Stimulated activated CD8-positive, alpha-beta memory T cell treated with anti-CD3 and anti-CD28 coated beads, Interleukin-7, amount 100 ng/mL, for 24 hours (primary cell): ENCODE results near the gene ANKRD31.
"Not testable (repeated sequence)": the region's sequence is repeated elsewhere in the genome, so short reads cannot be mapped to it uniquely, and the experiment has no call there.

Experiments
- DNase-seq: peaks from one replicate; pipeline ENCODE4 v3.0.0-alpha.2; 2020; ENCODE audit warnings: low read depth

Gene ANKRD31

GRCh38 chr5:75236322-75237316 is at the start of gene ANKRD31:
TSS of gene ANKRD31 (minus strand) at chr5:75236878. CDS start at chr5:75236686, 192 bp downstream.
- peak; percentile 72 for DNase-seq

- no peak for DNase-seq
These were observed 49.6 kb upstream of the ANKRD31 start for GRCh38 chr5:75286211-75286773.

- DNase-seq = no peak
These were observed 45.9 kb upstream of the ANKRD31 start for GRCh38 chr5:75282581-75282980.

- DNase-seq = no peak
These were observed 45.2 kb upstream of the ANKRD31 start for GRCh38 chr5:75281716-75282465.

GRCh38 chr5:75279321-75279720 is 42.6 kb upstream of the ANKRD31 start:
- DNase-seq = no peak

- DNase-seq = no peak
These were observed 40.8 kb upstream of the ANKRD31 start for GRCh38 chr5:75277463-75277862.

GRCh38 chr5:75275756-75276155 is 39.1 kb upstream of the ANKRD31 start:
- no peak for DNase-seq

GRCh38 chr5:75275147-75275546 is 38.5 kb upstream of the ANKRD31 start:
- no peak for DNase-seq

GRCh38 chr5:75274486-75274885 is 37.8 kb upstream of the ANKRD31 start:
- DNase-seq = no peak

- not testable (repeated sequence) for DNase-seq
These were observed 33.9 kb upstream of the ANKRD31 start for GRCh38 chr5:75270605-75271004.

- no peak for DNase-seq
These were observed 29.1 kb upstream of the ANKRD31 start for GRCh38 chr5:75265731-75266130.

GRCh38 chr5:75262271-75262670 is 25.6 kb upstream of the ANKRD31 start:
- no peak for DNase-seq

GRCh38 chr5:75260708-75261107 is 24.0 kb upstream of the ANKRD31 start:
- no peak for DNase-seq

- not testable (repeated sequence) for DNase-seq
These were observed 13.8 kb upstream of the ANKRD31 start for GRCh38 chr5:75250452-75250851.

GRCh38 chr5:75245023-75245422 is 8.3 kb upstream of the ANKRD31 start:
- DNase-seq = no peak

GRCh38 chr5:75243510-75243909 is 6.8 kb upstream of the ANKRD31 start:
- DNase-seq = no peak

- no peak for DNase-seq
These were observed 6.4 kb upstream of the ANKRD31 start for GRCh38 chr5:75243100-75243499.

- no peak for DNase-seq
These were observed 5.4 kb upstream of the ANKRD31 start for GRCh38 chr5:75242067-75242466.

GRCh38 chr5:75239681-75240080 is 3.0 kb upstream of the ANKRD31 start:
- no peak for DNase-seq

- no peak for DNase-seq
These were observed 967 bp downstream of the ANKRD31 start for GRCh38 chr5:75235711-75236110.

- no peak for DNase-seq
These were observed 2.4 kb downstream of the ANKRD31 start for GRCh38 chr5:75234251-75234650.

- DNase-seq = no peak
These were observed 9.8 kb downstream of the ANKRD31 start for GRCh38 chr5:75226916-75227315.

- no peak for DNase-seq
These were observed 11.2 kb downstream of the ANKRD31 start for GRCh38 chr5:75225506-75225905.
